Activated T-helper 1 cell treated with anti-CD3 and anti-CD28 coated beads, Interleukin-2, amount 50 U/mL, for 16 hours (primary cell): ENCODE data around the gene SLC48A1.

Experiments used
- DNase-seq, 2 donors: peaks; one replicate each; pipeline ENCODE4 v3.0.0-alpha.2; 2020; ENCODE audit warnings: low read depth in 1 of 2, low spot score in 1 of 2

The SLC48A1 gene

DNA sequence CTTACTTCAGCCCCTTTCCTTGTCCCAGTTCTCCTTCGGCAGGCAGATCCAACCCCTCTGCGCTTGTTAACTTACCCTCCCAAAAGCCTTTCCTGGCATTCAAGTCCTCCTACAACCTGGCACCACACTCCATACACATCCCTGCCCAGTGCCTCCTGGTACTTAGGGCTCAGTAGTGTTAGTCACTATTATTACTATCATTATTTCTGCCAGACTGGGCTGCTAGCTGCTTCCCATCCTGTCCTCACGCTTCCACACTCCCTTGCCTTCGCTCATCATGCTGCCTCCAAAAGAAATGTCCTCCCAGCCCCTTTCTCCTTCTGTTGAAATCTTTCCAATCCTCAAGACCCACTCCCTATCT is 48.3 kb downstream of the SLC48A1 start:
- DNase-seq, result no peak

DNA sequence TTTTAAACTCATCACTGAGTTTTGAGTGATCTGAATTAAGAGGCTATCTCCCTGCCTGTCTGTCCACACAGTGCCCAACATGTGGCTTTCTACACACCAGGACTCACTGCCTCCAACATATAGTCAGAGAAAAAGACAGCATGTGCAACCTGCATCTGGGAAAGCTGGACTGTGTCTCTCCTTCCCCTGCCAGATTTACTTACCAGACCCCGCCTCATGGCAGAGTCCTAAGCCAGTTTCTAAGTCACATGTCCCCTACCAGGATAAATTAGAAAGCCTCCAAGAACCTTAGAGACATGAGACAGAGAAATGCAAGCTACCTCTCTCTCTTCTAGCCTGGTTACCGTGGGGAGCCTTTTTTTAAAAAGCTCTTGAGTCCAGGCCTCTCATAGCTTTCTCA is 49.4 kb downstream of the SLC48A1 start:
- no peak for DNase-seq

DNA sequence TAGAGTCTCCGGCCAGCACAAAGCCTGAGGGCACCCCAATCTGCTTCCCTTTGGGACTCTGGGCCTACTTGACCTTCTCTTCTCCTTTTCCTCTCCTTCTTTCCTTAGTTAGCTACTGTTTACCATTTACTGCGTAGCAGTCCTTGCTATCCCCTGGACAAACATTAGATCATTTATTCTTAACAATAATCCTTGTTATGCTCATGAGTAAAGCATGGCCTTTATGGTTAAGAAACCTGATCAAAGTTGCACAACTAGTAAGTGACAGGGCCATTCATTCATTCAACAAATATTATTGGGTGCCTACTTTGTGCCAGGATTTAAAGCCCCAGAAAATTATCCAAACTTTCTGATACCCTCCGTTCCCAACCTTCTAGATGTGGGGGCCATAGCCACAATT is 49.8 kb downstream of the SLC48A1 start:
- no peak for DNase-seq

DNA sequence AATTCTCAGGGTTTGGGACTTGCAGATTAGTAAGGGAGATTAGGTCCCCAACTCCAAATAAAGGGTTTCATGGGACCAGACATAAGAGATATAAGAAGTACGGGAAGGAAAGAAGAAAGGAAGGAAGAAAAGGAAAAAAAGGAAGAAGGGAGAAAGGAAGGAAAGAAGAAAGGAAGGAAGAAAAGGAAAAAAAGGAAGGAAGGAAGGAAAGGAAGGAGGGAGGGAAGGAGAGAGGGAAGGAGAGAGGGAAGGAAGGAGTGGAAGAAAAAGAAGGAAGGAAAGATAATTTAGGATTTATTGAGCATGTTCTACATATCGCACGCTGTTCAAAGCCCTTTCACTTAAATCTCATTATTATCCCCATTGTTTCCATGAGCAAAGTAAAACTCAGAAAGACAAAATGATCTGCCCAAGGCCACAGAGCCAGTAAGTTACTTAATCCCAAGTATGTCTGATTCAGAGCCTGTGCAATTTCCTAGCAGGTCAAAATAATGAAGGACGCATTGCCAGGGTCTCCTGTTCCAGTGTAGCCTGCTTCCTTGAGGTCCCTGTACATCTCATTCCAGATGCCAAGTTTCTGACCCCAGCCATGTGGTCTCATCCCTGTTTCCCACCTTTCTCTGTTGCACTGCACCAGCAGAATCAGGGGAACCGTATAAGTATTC is 50.5 kb downstream of the SLC48A1 start:
- no peak for DNase-seq

DNA sequence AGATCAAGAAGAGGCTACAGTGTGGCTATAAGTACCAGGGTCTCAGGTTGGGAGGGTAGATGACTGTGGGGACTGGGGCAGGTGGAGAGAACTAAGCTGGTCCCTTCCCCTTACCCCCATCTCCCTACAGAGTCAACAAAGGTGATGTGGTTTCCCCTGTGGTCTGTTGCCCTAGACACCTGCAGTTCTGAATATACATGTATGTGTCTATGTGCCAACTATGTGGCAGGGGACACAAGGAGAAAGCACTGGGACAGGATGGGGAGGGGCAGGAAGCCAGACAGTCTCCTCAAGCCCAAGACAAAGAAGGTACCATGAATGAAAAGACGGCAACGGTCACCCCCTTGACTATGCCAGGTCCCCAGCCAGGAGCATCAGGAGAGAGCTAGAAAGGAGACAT is 51.2 kb downstream of the SLC48A1 start:
- DNase-seq, result no peak

DNA sequence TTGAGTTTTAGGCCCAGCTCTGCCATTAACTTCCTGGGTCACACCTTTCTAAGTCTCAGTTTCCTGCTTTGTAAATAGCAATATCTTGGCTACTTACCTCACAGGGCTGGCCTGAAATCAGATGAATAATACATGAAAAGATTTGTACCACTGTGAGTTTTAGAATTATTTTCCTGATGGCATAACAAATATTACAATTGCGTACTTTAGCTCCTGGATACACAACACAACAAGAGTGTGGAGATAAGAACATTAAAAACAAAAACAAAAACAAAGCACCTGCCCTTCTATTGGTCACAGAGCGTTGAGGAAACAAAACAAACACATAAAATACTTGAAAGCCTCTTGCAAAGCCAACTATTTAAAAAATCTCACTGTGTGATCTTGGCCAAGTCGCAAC is 51.6 kb downstream of the SLC48A1 start:
- no peak for DNase-seq

DNA sequence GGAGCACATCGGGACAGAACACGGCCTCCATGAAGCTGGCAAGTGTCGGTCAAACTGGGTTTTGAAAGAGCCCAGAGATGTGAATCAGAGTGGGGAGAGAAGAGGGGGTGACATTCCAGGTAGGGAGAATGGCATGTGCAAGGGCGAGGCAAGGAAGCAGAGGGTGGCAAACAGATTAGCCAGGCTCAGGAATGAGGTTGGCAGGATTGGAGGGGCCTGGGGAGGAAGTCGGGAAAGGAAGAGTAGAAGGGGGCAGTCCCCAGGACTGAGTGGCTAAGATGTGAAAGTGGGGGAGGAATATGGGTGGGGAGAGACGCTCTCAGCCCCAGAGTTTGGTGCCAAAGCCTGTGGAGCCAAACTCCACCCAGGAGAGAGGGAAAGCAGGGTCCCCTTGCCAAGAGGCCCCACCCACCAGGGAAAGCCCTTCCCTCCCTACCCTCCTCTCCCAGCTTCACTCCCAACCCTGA is 52.2 kb downstream of the SLC48A1 start:
- no peak for DNase-seq

DNA sequence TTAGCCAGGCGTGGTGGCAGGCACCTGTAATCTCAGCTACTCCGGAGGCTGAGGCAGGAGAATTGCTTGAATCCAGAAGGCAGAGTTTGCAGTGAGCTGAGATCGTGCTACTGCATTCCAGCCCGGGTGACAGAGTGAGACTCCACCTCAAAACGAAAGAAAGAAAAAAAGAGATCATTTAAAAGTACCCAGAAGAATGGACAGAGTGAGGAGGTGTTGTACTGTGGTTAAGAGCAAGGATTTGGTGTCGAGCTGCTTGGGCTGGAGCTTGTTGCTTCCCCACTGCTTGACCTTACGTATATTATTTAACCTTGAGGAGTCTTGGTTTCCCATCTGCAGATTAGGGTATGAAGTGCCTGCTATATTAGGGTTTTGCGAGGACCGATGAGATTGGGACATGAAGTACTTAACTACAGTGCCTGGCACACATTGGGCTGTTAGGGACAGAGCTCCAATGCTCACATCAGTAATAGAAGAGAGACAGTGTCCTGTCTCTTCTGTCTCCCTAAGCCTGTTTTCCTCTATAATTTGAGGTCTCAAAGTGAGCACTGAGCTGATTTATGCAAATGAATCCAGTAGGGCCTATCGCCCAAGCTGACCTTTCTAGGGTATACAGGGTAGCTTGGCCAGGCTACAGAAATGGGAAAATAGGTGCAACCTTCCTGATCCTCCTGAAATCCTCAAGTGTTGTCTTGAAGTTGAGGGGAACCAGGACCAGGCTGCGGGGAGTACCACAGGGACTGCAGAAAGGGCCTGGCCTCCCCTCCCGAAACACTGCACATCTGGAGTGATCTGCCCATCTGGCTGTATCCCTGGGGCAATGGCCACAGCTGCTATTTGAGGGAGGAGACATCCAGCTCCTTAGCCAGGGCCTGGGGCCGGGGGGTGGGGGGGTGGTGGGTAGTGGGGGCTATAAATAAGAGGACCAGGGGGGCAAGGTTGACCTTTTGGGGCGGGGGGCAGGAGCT is 55.3 kb downstream of the SLC48A1 start:
- no peak for DNase-seq

DNA sequence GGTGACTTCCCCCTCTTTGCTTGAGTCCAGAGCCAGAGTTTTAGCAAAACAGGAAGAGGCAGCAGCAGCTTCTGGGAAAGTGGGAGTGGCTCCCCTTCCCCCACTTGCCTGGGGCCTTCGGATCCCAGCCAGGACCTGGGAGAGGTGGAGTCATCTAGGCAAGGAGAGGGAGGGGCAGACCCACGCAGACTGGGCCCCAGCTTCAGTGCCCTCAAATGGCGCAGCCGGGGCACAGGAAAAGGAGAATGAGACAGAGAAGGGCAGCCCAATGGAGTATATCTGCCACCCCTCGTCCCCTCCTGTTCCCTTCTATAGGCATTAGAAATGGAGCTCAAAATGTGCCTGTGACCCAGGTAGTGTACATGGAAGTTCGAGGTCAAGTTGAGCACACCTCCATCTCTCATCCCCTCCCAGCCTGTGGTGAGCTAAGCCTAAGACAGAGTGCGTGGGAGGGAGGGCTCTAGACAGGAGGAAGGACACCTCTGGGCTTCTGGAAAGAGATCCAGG is 56.0 kb downstream of the SLC48A1 start:
- no peak for DNase-seq

DNA sequence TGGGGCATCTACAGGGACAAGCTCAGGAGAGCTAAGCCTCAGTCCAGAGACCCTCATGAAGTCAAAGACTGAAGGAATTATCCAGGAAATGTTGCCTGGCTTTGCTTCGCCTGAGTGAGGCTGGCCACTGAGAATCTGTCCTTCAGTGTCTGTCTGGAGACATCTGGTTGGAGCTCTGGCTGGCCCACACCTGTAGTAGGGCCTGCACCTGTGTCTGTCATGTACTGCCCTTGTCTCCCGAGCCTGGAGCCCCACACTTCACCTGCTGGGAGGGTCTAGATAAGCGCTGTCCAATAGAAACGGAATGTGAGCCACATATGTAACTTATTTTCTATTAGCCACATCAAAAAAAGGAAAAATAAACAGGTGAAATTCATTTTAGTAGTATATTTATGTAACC is 56.5 kb downstream of the SLC48A1 start:
- DNase-seq, result no peak
